CD4-positive, alpha-beta T cell (primary cell): ENCODE measurements around the gene MYCBP. TPM values are rescaled to one million over a fixed set of nuclear protein-coding genes. Genes with fewer than 3 reads are reported as not detected.

Source experiments
- ATAC-seq: fragments of 200-7000 bp; cut with Tn5 transposase; one replicate; pipeline ENCODE4 v1.10.0; 2022; ENCODE audit warnings: mild to moderate bottlenecking; ENCODE audit not compliant: poor library complexity
- CTCF ChIA-PET: fragments of 350-600 bp; sonication (Branson Sonifier 250); formaldehyde crosslinking; loops from one replicate; lab custom pipeline; 2021; ENCODE audit warnings: antibody characterized with exemption, inconsistent platforms; lab: Charles Lee
- POLR2A ChIA-PET: fragments of 350-600 bp; sonication (Branson Sonifier 250); formaldehyde crosslinking; loops from one replicate; lab custom pipeline; 2021; ENCODE audit warnings: antibody characterized with exemption, inconsistent platforms; lab: Charles Lee
- DNase-seq, 14 experiments: peaks; one replicate each; pipeline ENCODE4 v3.0.0-alpha.2; 2013 to 2020; ENCODE audit warnings: mixed read lengths in 2 of 14
- H3K27ac ChIP-seq, 2 donors: one replicate each; pipeline versions ENCODE4 v1.5.1 to v1.7.0; 2013; ENCODE audit warnings: low read length in 2 of 2, low read depth in 1 of 2, mild to moderate bottlenecking in 1 of 2
- H3K27me3 ChIP-seq, 2 experiments: 1 replicate in 1 of 2; 2 replicates in 1 of 2; pipeline versions ENCODE4 v1.6.1 to v1.7.0; 2013; ENCODE audit warnings: low read length in 2 of 2, control low read depth in 1 of 2, mild to moderate bottlenecking in 1 of 2, moderate library complexity in 1 of 2; ENCODE audit not compliant: insufficient read depth in 2 of 2, control insufficient read depth in 1 of 2
- H3K36me3 ChIP-seq: one replicate; pipeline ENCODE4 v1.6.1; 2013; ENCODE audit warnings: low read length, control low read depth; ENCODE audit not compliant: insufficient read depth
- H3K4me1 ChIP-seq: one replicate; pipeline ENCODE4 v1.6.1; 2013; ENCODE audit warnings: low read length, control low read depth; ENCODE audit not compliant: insufficient read depth
- H3K4me3 ChIP-seq: one replicate; pipeline ENCODE4 v1.5.1; 2013; ENCODE audit warnings: mild to moderate bottlenecking, low read length, moderate library complexity
- H3K9me3 ChIP-seq, 2 experiments: 1 replicate in 1 of 2; 2 replicates in 1 of 2; pipeline versions ENCODE4 v1.6.1 to v1.7.0; 2013; ENCODE audit warnings: low read length in 2 of 2, mild to moderate bottlenecking in 2 of 2, control low read depth in 1 of 2, moderate library complexity in 1 of 2; ENCODE audit not compliant: control insufficient read depth in 1 of 2, insufficient read depth in 1 of 2
- H3K27ac Mint-ChIP-seq: one replicate; pipeline ENCODE4 v1.8.0; 2020; ENCODE audit warnings: mixed read lengths
- H3K27me3 Mint-ChIP-seq: one replicate; pipeline ENCODE4 v1.8.0; 2021; ENCODE audit warnings: mixed read lengths
- H3K36me3 Mint-ChIP-seq: one replicate; pipeline ENCODE4 v1.8.0; 2021; ENCODE audit warnings: low read depth, mixed read lengths
- H3K4me1 Mint-ChIP-seq: one replicate; pipeline ENCODE4 v1.8.0; 2021; ENCODE audit warnings: low read depth, mixed read lengths
- H3K4me3 Mint-ChIP-seq: one replicate; pipeline ENCODE4 v1.8.0; 2020; ENCODE audit warnings: mild to moderate bottlenecking, mixed read lengths
- H3K9me3 Mint-ChIP-seq: one replicate; pipeline ENCODE4 v1.8.0; 2020; ENCODE audit warnings: mixed read lengths
- CTCF ChIP-seq: fragments of 200-600 bp; IDR thresholded peaks from one replicate; pipeline ENCODE4 v1.8.0; 2022; ENCODE audit warnings: antibody characterized with exemption, mild to moderate bottlenecking
- intact Hi-C, 2 experiments: fragments of 100-400 bp; cut with DNase I in 1 of 2; cut with micrococcal nuclease in 1 of 2; formaldehyde crosslinking; loops; one replicate each; pipeline versions ENCODE4 v1.15.1 to v1.9.0; 2023 to 2025; cut with DNase I, micrococcal nuclease
- total RNA-seq, 174 experiments: library from RNA in 2 of 174; stranded (reverse) in 2 of 174; gene quantifications; one replicate each; pipeline ENCODE4 v1.2.3 and lab custom pipeline; 2021 to 2026

Gene MYCBP
- total RNA-seq, 2 experiments from 2014 or later = 1.5 to 2.2 TPM

- TF ChIP-seq CTCF = no peak
- Histone ChIP-seq H3K36me3 (no peaks in the 10 kb centered on the region), H3K4me3 (no peak overlapping the region), H3K27ac (no peak overlapping the region), H3K4me1 (no peaks in the 10 kb centered on the region), H3K9me3 (no peaks in the 10 kb centered on the region), H3K27me3 (no peaks in the 10 kb centered on the region)
- no peaks in the 10 kb centered on the region for H3K4me1 Mint-ChIP-seq
- H3K9me3 Mint-ChIP-seq = no peaks in the 10 kb centered on the region
- no peak overlapping the region for H3K27ac Mint-ChIP-seq
- no peak overlapping the region for H3K4me3 Mint-ChIP-seq
- H3K27me3 Mint-ChIP-seq = no peaks in the 10 kb centered on the region
- ChIA-PET CTCF (no interaction called here), POLR2A (no interaction called here)
- DNase-seq (no peak), ATAC-seq (no peak)
- intact Hi-C loops = loop anchor here in 1 of 2 experiments (10.0 kb wide), 1 partner anchor 196 kb away; no protein-coding TSS in a partner anchor
- no peaks in the 10 kb centered on the region for H3K36me3 Mint-ChIP-seq
Observed at GRCh38 chr1:38898653-38899230, 25.6 kb upstream of the MYCBP start.

GRCh38 chr1:38896169-38896568, 23.0 kb upstream of the MYCBP start:
- ATAC-seq (no peak), DNase-seq (no peak)
- H3K4me1 Mint-ChIP-seq = no peaks in the 10 kb centered on the region
- TF ChIP-seq CTCF = no peak
- Histone ChIP-seq H3K9me3 (no peaks in the 10 kb centered on the region), H3K4me1 (no peaks in the 10 kb centered on the region), H3K4me3 (no peak overlapping the region), H3K27ac (no peak overlapping the region), H3K27me3 (no peaks in the 10 kb centered on the region), H3K36me3 (no peaks in the 10 kb centered on the region)
- H3K27ac Mint-ChIP-seq = no peak overlapping the region
- CTCF ChIA-PET = no interaction called here
- POLR2A ChIA-PET = no interaction called here
- no peaks in the 10 kb centered on the region for H3K36me3 Mint-ChIP-seq
- H3K4me3 Mint-ChIP-seq = no peak overlapping the region
- no peaks in the 10 kb centered on the region for H3K27me3 Mint-ChIP-seq
- H3K9me3 Mint-ChIP-seq = no peaks in the 10 kb centered on the region
- intact Hi-C loops = loop anchor here in 1 of 2 experiments (10.0 kb wide), 1 partner anchor 199 kb away; no protein-coding TSS in a partner anchor

- Histone ChIP-seq H3K9me3 (no peaks in the 10 kb centered on the region), H3K27ac (no peak overlapping the region), H3K4me3 (no peak overlapping the region), H3K4me1 (no peaks in the 10 kb centered on the region), H3K27me3 (no peaks in the 10 kb centered on the region), H3K36me3 (no peaks in the 10 kb centered on the region)
- Mint-ChIP-seq H3K36me3 (no peaks in the 10 kb centered on the region), H3K27me3 (no peaks in the 10 kb centered on the region), H3K4me3 (no peak overlapping the region), H3K27ac (no peak overlapping the region), H3K9me3 (no peaks in the 10 kb centered on the region), H3K4me1 (no peaks in the 10 kb centered on the region)
- CTCF ChIA-PET = interaction anchor here (1.0 to 1.1 kb wide), 2 partner anchors 11 to 58 kb away, joined by 3 read pairs; partner anchors contain the start of gene GJA9
- no peak for TF ChIP-seq CTCF
- intact Hi-C loops = loop anchor here in 1 of 2 experiments (10.0 kb wide), 1 partner anchor 202 kb away; no protein-coding TSS in a partner anchor
- ATAC-seq (no peak), DNase-seq (no peak)
- POLR2A ChIA-PET = no interaction called here
Observed at GRCh38 chr1:38892976-38893375, 19.8 kb upstream of the MYCBP start.
